Stomach smooth muscle (tissue), 2 donors: ENCODE results near the gene CBY3.
"Not testable (repeated sequence)": the region's sequence is repeated elsewhere in the genome, so short reads cannot be mapped to it uniquely, and the experiment has no call there.

Experiments
- H3K27ac ChIP-seq: one replicate; pipeline ENCODE4 v1.7.0; 2013; ENCODE audit warnings: mild to moderate bottlenecking, low read length, inconsistent platforms
- H3K27me3 ChIP-seq, 2 donors: one replicate each; pipeline ENCODE4 v1.7.0; 2013; ENCODE audit warnings: low read length in 2 of 2; ENCODE audit not compliant: insufficient read depth in 2 of 2, control insufficient read depth in 1 of 2
- H3K36me3 ChIP-seq, 2 donors: one replicate each; pipeline ENCODE4 v1.7.0; 2013; ENCODE audit warnings: low read length in 2 of 2; ENCODE audit not compliant: control insufficient read depth in 2 of 2, insufficient read depth in 2 of 2
- H3K4me1 ChIP-seq: one replicate; pipeline ENCODE4 v1.7.0; 2013; ENCODE audit warnings: low read length; ENCODE audit not compliant: control insufficient read depth, insufficient read depth
- H3K4me3 ChIP-seq, 2 donors: one replicate each; pipeline ENCODE4 v1.7.0; 2013; ENCODE audit warnings: low read length in 2 of 2
- H3K9ac ChIP-seq, 2 donors: one replicate each; pipeline ENCODE4 v1.7.0; 2013; ENCODE audit warnings: low read length in 2 of 2, mild to moderate bottlenecking in 1 of 2
- H3K9me3 ChIP-seq, 2 donors: one replicate each; pipeline ENCODE4 v1.7.0; 2013; ENCODE audit warnings: low read length in 2 of 2; ENCODE audit not compliant: control insufficient read depth in 2 of 2
- donor health status: healthy.
- donor health status: Pancreatic carcinoma.

Gene CBY3

GRCh38 chr5:179698935-179699615 lies 18.2 kb upstream of the CBY3 start, which contains the start of gene CANX:
TSS of gene CANX (plus strand) at chr5:179698967. CDS start at chr5:179705682, 6,715 bp downstream.
- H3K36me3 ChIP-seq: peaks cover 0 to 3% of the 10 kb centered on the region in 2 donors
- H3K27me3 ChIP-seq: no peaks in the 10 kb centered on the region
- H3K4me3 ChIP-seq: peak within 1 kb of the TSS; percentile 88 to 98
- H3K9ac ChIP-seq: peak within 1 kb of the TSS; percentile 97 to 99
- H3K4me1 ChIP-seq: peaks cover 17% of the 10 kb centered on the region
- H3K9me3 ChIP-seq: no peaks in the 10 kb centered on the region
- peak within 1 kb of the TSS; percentile 94 for H3K27ac ChIP-seq

GRCh38 chr5:179697993-179698934 lies 17.4 kb upstream of the CBY3 start:
- H3K4me3 ChIP-seq: peak overlapping the region; percentile 73 to 88
- H3K4me1 ChIP-seq: peaks cover 17% of the 10 kb centered on the region
- no peaks in the 10 kb centered on the region for H3K27me3 ChIP-seq
- H3K9me3 ChIP-seq: no peaks in the 10 kb centered on the region
- H3K9ac ChIP-seq: peak overlapping the region; percentile 88 to 90
- no peaks in the 10 kb centered on the region for H3K36me3 ChIP-seq
- peak overlapping the region; percentile 94 for H3K27ac ChIP-seq

GRCh38 chr5:179697543-179697942 lies 16.7 kb upstream of the CBY3 start:
- peak overlapping the region; percentile 88 to 90 for H3K9ac ChIP-seq
- H3K27ac ChIP-seq: peak overlapping the region; percentile 94
- not testable (repeated sequence) for H3K36me3 ChIP-seq, H3K9me3 ChIP-seq, H3K27me3 ChIP-seq
- H3K4me1 ChIP-seq: peaks cover 17% of the 10 kb centered on the region
- H3K4me3 ChIP-seq: peak overlapping the region; percentile 73 to 88

DNA sequence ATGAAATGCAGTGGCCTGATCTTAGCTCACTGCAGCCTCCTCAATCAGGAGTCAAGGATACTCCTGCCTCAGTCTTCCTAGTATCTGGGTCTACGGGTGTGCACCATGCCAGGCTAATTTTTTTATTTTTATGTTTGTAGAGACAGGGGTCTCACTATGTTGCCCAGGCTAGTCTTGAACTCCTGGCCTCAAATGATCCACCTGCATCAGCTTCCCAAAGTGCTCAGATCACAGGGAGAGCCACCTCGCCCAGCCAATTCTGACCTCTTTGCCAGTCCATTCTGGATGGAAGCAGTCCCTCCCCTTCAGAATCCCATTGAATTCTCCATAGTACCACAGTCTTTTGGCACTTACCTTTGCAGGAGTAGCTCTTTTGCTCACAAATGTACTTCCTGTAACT lies 16.3 kb upstream of the CBY3 start:
- Histone ChIP-seq H3K4me1 (peaks cover 17% of the 10 kb centered on the region), H3K27me3 (no peaks in the 10 kb centered on the region)

DNA sequence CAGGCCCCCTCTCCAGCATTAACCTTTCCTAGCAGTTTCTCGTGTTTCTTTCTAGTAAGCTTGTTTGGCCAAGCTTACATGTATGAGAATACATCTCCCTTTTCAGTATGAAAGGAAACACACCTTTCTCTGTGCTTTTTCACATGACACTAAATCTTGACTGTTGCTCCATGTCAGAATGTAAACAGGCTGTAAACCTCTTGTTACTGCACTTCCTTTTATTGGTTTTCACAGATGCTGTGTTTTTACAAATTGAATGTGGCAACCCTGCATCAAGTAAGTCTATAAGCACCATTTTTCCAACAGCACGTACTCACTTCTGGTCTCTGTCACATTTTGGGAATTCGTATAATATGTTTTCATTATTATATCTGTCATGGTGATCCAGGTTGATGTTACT lies 15.8 kb upstream of the CBY3 start:
- H3K4me3 ChIP-seq: no peak overlapping the region
- H3K9me3 ChIP-seq: no peaks in the 10 kb centered on the region
- H3K9ac ChIP-seq: no peak overlapping the region
- H3K27ac ChIP-seq: no peak overlapping the region
- H3K4me1 ChIP-seq: peaks cover 17% of the 10 kb centered on the region
- H3K36me3 ChIP-seq: no peaks in the 10 kb centered on the region
- H3K27me3 ChIP-seq: no peaks in the 10 kb centered on the region

More for the DNA sequence above, 16.3 kb upstream of the CBY3 start:
- Histone ChIP-seq H3K4me3 (no peak overlapping the region), H3K36me3 (no peaks in the 10 kb centered on the region), H3K9ac (no peak overlapping the region), H3K9me3 (no peaks in the 10 kb centered on the region), H3K27ac (peak overlapping the region; percentile 94)

DNA sequence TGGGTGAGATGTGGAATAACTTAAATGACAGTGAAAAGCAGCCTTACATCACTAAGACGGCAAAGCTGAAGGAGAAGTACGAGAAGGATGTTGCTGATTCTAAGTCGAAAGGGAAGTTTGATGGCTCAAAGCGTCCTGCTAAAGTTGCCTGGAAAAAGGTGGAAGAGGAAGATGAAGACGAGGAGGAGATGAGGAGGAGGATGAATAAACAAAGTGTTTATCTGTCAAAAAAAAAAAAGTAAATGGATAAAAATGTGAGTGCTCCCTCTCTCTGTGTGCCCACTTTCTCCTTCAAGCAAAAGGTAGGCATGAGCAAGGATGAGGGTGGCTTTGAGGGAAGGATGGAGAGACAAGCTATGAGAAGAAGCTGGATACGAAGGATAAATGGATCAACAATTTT lies 13.7 kb upstream of the CBY3 start:
- no peak overlapping the region for H3K4me3 ChIP-seq
- H3K27ac ChIP-seq: no peak overlapping the region
- H3K36me3 ChIP-seq: no peaks in the 10 kb centered on the region
- peaks cover 6% of the 10 kb centered on the region for H3K4me1 ChIP-seq
- H3K9me3 ChIP-seq: no peaks in the 10 kb centered on the region
- H3K27me3 ChIP-seq: no peaks in the 10 kb centered on the region
- H3K9ac ChIP-seq: no peak overlapping the region

DNA sequence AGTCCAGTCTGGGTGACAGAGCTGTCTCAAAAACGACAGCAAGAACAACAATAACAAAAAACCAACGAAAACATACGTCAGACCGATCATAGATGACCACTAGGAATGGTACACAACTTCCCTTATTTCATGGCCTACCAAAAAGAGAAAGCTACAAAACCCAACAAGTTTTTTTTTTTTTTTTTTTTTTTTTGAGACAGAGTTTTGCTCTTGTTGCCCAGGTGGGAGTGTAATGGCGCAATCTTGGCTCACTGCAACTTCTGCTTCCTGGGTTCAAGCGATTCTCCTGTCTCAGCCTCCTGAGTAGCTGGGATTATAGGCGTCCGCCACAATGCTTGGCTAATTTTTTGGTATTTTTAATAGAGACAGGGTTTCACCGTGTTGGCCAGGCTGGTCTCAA lies 8.4 kb upstream of the CBY3 start:
- not testable (repeated sequence) for H3K9me3 ChIP-seq, H3K36me3 ChIP-seq, H3K27me3 ChIP-seq, H3K9ac ChIP-seq, H3K4me3 ChIP-seq, H3K27ac ChIP-seq, H3K4me1 ChIP-seq

DNA sequence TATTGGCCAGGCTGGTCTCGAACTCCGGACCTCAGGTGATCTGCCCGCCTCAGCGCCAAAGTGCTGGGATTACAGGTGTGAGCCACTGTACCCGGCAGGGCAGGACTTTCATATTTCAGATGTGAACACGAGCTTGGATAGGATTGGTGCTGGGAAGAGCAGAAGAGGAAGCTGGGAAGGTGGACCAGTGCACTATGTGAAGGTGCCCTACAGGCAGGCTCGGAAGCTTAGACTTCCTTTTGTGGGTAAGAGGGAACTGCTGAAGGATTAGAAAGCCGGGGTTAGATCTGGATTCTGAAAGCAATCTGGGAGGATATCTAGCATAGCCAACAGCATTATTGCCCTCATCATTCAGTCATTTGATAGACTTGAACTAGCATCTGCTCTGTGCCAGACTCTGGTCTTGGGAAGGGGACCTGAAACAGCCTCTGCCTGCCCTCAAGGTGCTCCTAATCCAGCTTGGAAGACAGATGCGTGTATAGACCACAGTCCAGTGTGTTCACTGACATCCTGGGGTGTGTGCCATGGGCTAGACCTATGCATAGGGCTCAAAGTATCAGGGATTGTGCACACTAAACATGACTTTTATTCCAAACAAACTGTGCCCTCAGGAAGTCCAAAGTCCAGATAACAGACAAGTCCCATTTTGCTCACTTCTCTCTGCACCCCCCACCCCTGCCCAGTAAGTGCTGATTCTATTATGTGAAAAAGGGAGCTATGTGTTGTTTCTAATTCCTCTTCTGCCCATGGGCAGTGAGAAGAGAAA lies 637 bp downstream of the CBY3 start:
- no peaks in the 10 kb centered on the region for H3K36me3 ChIP-seq
- no peak overlapping the region for H3K9ac ChIP-seq
- H3K27ac ChIP-seq: no peak overlapping the region
- H3K27me3 ChIP-seq: no peaks in the 10 kb centered on the region
- H3K4me3 ChIP-seq: no peak overlapping the region
- peaks cover 11% of the 10 kb centered on the region for H3K4me1 ChIP-seq
- no peaks in the 10 kb centered on the region for H3K9me3 ChIP-seq

DNA sequence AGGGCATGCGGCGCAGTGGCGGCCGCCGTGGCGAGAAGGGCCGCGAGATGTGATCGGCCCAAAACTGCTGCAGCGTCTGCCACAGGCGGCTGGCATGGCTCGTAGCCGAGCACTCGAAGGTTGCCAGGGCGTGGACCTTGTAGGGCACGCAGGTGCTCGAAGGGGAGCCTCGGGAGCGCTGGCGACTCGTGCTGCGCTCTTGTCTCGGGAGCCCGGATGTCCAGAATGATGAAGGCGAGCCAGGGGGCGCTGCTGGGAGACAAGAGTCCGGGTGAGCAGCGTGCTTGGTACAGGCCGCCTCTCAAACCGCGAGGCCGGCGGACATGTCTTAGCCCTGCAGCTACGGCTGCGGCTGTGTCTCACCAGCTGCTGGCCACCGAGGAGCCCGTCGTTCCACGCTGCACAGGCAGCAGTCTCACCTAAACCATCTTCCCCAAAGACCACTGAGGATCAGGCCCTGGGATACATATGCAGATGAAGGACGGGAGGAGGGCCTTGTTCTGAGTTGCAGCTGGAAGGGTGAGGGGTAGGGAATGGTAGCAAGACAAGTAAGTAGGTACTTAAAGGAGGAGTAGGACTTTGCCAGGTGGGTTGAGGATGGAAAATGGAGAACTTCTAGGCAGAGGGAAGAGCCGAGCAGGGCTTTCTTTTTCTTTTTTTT lies 1.7 kb downstream of the CBY3 start:
- Histone ChIP-seq H3K9ac (peak overlapping the region; percentile 55 to 79), H3K4me1 (peaks cover 11% of the 10 kb centered on the region), H3K27me3 (no peaks in the 10 kb centered on the region), H3K4me3 (peak overlapping the region; percentile 75 to 97), H3K9me3 (no peaks in the 10 kb centered on the region), H3K27ac (peak overlapping the region; percentile 78), H3K36me3 (no peaks in the 10 kb centered on the region)
